CD14-positive monocyte (primary cell): ENCODE data around the gene SCCPDH. TPM values are rescaled to one million over a fixed set of nuclear protein-coding genes. Genes with fewer than 3 reads are reported as not detected.

Experiments
- DNase-seq, 3 donors: peaks; one replicate each; pipeline ENCODE4 v3.0.0-alpha.2; 2011 to 2022
- H2AFZ ChIP-seq: 2 replicates; pipeline ENCODE4 v1.6.0; 2012; ENCODE audit warnings: mild to moderate bottlenecking, low read depth, low read length, inconsistent platforms; ENCODE audit not compliant: insufficient read depth, poor library complexity, severe bottlenecking
- H3K27ac ChIP-seq, 2 donors: 1 replicate in 1 of 2; 2 replicates in 1 of 2; pipeline ENCODE4 v1.5.1; 2012 to 2013; ENCODE audit warnings: low read length in 2 of 2, control low read depth in 1 of 2, inconsistent platforms in 1 of 2, low read depth in 1 of 2, mild to moderate bottlenecking in 1 of 2
- H3K27me3 ChIP-seq, 2 donors: one replicate each; pipeline versions ENCODE4 v1.6.0 to v1.6.1; 2011 to 2013; ENCODE audit warnings: low read length in 2 of 2; ENCODE audit not compliant: control insufficient read depth in 2 of 2, insufficient read depth in 2 of 2
- H3K36me3 ChIP-seq, 2 donors: replicated peaks in 1 of 2; 1 replicate in 1 of 2; 2 replicates in 1 of 2; pipeline versions ENCODE4 v1.5.1 to v1.6.1; 2012 to 2013; ENCODE audit warnings: low read length in 2 of 2, control low read depth in 1 of 2, inconsistent platforms in 1 of 2, mild to moderate bottlenecking in 1 of 2; ENCODE audit not compliant: insufficient read depth in 2 of 2, control insufficient read depth in 1 of 2
- H3K4me1 ChIP-seq, 2 donors: 1 replicate in 1 of 2; 2 replicates in 1 of 2; pipeline versions ENCODE4 v1.5.1 to v1.6.1; 2012 to 2013; ENCODE audit warnings: low read length in 2 of 2, control low read depth in 1 of 2, inconsistent platforms in 1 of 2, mild to moderate bottlenecking in 1 of 2, moderate library complexity in 1 of 2; ENCODE audit not compliant: insufficient read depth in 2 of 2, control insufficient read depth in 1 of 2
- H3K4me2 ChIP-seq: replicated peaks from 2 replicates; pipeline ENCODE3; 2012; ENCODE audit warnings: low read length, moderate library complexity, mild to moderate bottlenecking; ENCODE audit not compliant: poor library complexity, severe bottlenecking; ENCODE audit errors: extremely low read depth
- H3K4me3 ChIP-seq, 3 experiments: fragments of 200-600 bp in 1 of 3; sonication (generic) in 1 of 3; replicated peaks in 1 of 3; 1 replicate in 2 of 3; 2 replicates in 1 of 3; pipeline ENCODE4 v1.5.1; 2011 to 2013; ENCODE audit warnings: low read length in 3 of 3, mild to moderate bottlenecking in 3 of 3, control low read depth in 2 of 3, low read depth in 2 of 3, inconsistent platforms in 1 of 3, moderate library complexity in 1 of 3
- H3K79me2 ChIP-seq: 2 replicates; pipeline ENCODE4 v1.6.0; 2012; ENCODE audit warnings: mild to moderate bottlenecking, control low read depth, inconsistent platforms, low read length, moderate library complexity; ENCODE audit not compliant: insufficient read depth
- H3K9ac ChIP-seq: 2 replicates; pipeline ENCODE4 v1.6.0; 2017; ENCODE audit warnings: low read length, mild to moderate bottlenecking; ENCODE audit not compliant: insufficient read depth, poor library complexity, severe bottlenecking
- H3K9me3 ChIP-seq, 2 donors: replicated peaks in 1 of 2; 1 replicate in 1 of 2; 2 replicates in 1 of 2; pipeline versions ENCODE4 v1.5.1 to v1.6.1; 2012 to 2013; ENCODE audit warnings: low read length in 2 of 2, control low read depth in 1 of 2; ENCODE audit not compliant: control insufficient read depth in 1 of 2, insufficient read depth in 1 of 2
- H4K20me1 ChIP-seq: 2 replicates; pipeline ENCODE4 v1.6.0; 2012; ENCODE audit warnings: mild to moderate bottlenecking, low read length, control low read depth, moderate library complexity; ENCODE audit not compliant: insufficient read depth
- H3K27ac Mint-ChIP-seq, 7 donors: one replicate each; pipeline ENCODE4 v1.8.0; 2020; ENCODE audit warnings: mild to moderate bottlenecking in 7 of 7, mixed read lengths in 7 of 7, moderate library complexity in 6 of 7, inconsistent platforms in 2 of 7
- H3K27me3 Mint-ChIP-seq, 3 donors: one replicate each; pipeline ENCODE4 v1.8.0; 2021 to 2022; ENCODE audit warnings: low read depth in 3 of 3, mild to moderate bottlenecking in 3 of 3, mixed read lengths in 3 of 3, moderate library complexity in 3 of 3, inconsistent platforms in 1 of 3
- H3K36me3 Mint-ChIP-seq, 2 donors: one replicate each; pipeline ENCODE4 v1.8.0; 2020; ENCODE audit warnings: mixed read lengths in 2 of 2, inconsistent platforms in 1 of 2, mild to moderate bottlenecking in 1 of 2
- H3K4me1 Mint-ChIP-seq: one replicate; pipeline ENCODE4 v1.8.0; 2020; ENCODE audit warnings: mild to moderate bottlenecking, mixed read lengths
- H3K4me3 Mint-ChIP-seq, 2 donors: one replicate each; pipeline ENCODE4 v1.8.0; 2020; ENCODE audit warnings: mild to moderate bottlenecking in 2 of 2, mixed read lengths in 2 of 2, moderate library complexity in 1 of 2
- H3K9me3 Mint-ChIP-seq, 7 donors: one replicate each; pipeline ENCODE4 v1.8.0; 2020 to 2022; ENCODE audit warnings: mixed read lengths in 7 of 7, mild to moderate bottlenecking in 6 of 7, moderate library complexity in 6 of 7, inconsistent platforms in 2 of 7
- WGBS: methylation state at CpG from one replicate; pipeline ENCODE4 v1.1.5; 2013; ENCODE audit warnings: missing lambda C conversion rate; ENCODE audit not compliant: insufficient coverage; 5-methylcytosine and 5-hydroxymethylcytosine counted together
- intact Hi-C, 2 donors: fragments of 100-400 bp; cut with micrococcal nuclease; formaldehyde crosslinking; loops; one replicate each; pipeline versions ENCODE4 v1.15.0 to v1.15.1; 2023
- polyA plus RNA-seq, 3 donors: library from polyadenylated mRNA; depleted of rRNA in 1 of 3; unstranded in 2 of 3; stranded (reverse) in 1 of 3; fragments of 300-500 nt in 2 of 3; fragments of >200 nt in 1 of 3; fragmentation: Illumina TruSeq in 2 of 3; gene quantifications; 1 replicate in 2 of 3; 2 replicates in 1 of 3; pipeline ENCODE4 v1.2.3, GENCODE V29; 2012 to 2021
- TF ChIP-seq, protein P1 (sequence below): fragments of 200-600 bp; IDR thresholded peaks from one replicate; pipeline ENCODE4 v1.8.0; 2022; ENCODE audit warnings: antibody characterized with exemption, mild to moderate bottlenecking

The SCCPDH gene
- polyA plus RNA-seq, 3 donors, result 7.3 to 25.3 (median 22.7) TPM

DNA sequence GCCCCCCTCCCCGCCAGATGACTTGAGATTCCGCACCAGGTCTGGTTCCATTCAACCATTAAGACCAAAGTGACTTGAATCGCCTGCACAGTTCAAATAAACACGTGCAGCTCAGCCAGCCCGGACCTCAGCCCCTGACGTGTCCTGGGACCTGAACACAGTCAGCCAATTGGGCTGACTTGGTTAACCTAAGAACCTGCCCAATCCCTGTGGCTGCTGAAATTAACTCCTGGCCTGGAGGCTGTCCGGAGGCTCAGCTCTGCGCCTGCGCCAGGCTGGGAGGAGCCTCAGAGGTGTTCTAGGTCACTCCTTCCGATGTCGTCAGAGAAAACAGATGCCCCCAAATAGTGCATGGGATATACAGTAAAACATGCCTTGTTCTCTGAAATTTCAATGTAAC lies 73.4 kb downstream of the SCCPDH start:
- H3K4me1 Mint-ChIP-seq, result peaks cover 16% of the 10 kb centered on the region
- Histone ChIP-seq H3K4me3 (no peak overlapping the region), H3K9ac (no peak overlapping the region), H3K27ac (no peak overlapping the region), H3K27me3 (no peaks in the 10 kb centered on the region), H4K20me1 (no peaks in the 10 kb centered on the region), H3K36me3 (no peaks in the 10 kb centered on the region), H3K79me2 (no peaks in the 10 kb centered on the region), H2AFZ (no peak overlapping the region), H3K4me1 (peaks cover 9% of the 10 kb centered on the region in 2 donors), H3K4me2 (no peak overlapping the region), H3K9me3 (peaks cover 0 to 4% of the 10 kb centered on the region in 2 donors)
- intact Hi-C loops, result no loop called here
- H3K4me3 Mint-ChIP-seq, result no peak overlapping the region
- WGBS, result 98% methylated on average over 5 of the region's 11 CpGs
- TF ChIP-seq, protein P1, sequence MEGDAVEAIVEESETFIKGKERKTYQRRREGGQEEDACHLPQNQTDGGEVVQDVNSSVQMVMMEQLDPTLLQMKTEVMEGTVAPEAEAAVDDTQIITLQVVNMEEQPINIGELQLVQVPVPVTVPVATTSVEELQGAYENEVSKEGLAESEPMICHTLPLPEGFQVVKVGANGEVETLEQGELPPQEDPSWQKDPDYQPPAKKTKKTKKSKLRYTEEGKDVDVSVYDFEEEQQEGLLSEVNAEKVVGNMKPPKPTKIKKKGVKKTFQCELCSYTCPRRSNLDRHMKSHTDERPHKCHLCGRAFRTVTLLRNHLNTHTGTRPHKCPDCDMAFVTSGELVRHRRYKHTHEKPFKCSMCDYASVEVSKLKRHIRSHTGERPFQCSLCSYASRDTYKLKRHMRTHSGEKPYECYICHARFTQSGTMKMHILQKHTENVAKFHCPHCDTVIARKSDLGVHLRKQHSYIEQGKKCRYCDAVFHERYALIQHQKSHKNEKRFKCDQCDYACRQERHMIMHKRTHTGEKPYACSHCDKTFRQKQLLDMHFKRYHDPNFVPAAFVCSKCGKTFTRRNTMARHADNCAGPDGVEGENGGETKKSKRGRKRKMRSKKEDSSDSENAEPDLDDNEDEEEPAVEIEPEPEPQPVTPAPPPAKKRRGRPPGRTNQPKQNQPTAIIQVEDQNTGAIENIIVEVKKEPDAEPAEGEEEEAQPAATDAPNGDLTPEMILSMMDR, result no peak
- H3K9me3 Mint-ChIP-seq, result peaks cover 0 to 7% (median 2%) of the 10 kb centered on the region in 7 donors
- no peaks in the 10 kb centered on the region for H3K36me3 Mint-ChIP-seq
- DNase-seq, result no peak
- peaks cover 0 to 9% (median 8%) of the 10 kb centered on the region in 3 donors for H3K27me3 Mint-ChIP-seq
- no peak overlapping the region for H3K27ac Mint-ChIP-seq

DNA sequence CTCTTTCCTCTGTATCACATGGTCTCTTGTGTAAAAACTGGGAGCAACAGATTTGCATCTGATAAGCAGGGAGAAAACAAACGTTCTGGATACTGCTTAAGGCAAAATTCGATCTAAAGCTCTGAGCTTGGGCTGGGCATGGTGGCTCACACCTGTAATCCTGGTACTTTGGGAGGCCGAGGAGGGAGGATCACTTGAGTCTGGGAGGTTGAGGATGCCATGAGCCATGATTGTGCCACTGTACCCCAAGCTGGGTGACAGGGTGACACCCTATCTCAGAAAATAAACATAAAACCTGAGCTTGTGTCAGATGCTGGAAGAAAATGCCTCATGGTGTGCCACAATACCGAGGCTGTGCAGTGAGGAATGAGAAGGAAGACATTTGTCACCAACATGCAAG lies 73.9 kb downstream of the SCCPDH start:
- Histone ChIP-seq H3K79me2 (no peaks in the 10 kb centered on the region), H3K27me3 (no peaks in the 10 kb centered on the region), H3K4me1 (peaks cover 9% of the 10 kb centered on the region in 2 donors), H2AFZ (no peak overlapping the region), H3K4me2 (no peak overlapping the region), H3K36me3 (no peaks in the 10 kb centered on the region), H3K9ac (no peak overlapping the region), H3K4me3 (no peak overlapping the region), H3K27ac (no peak overlapping the region), H3K9me3 (peaks cover 0 to 6% of the 10 kb centered on the region in 2 donors), H4K20me1 (no peaks in the 10 kb centered on the region)
- H3K9me3 Mint-ChIP-seq, result peaks cover 2 to 12% (median 5%) of the 10 kb centered on the region in 7 donors
- intact Hi-C loops, result no loop called here
- peaks cover 15% of the 10 kb centered on the region for H3K4me1 Mint-ChIP-seq
- no peak for DNase-seq
- peaks cover 0 to 9% (median 8%) of the 10 kb centered on the region in 3 donors for H3K27me3 Mint-ChIP-seq
- TF ChIP-seq, protein P1, result no peak
- 100% methylated on average over 1 of the region's 4 CpGs for WGBS
- H3K27ac Mint-ChIP-seq, result peak overlapping the region in 1 of 7 donors; percentile 49
- H3K36me3 Mint-ChIP-seq, result no peaks in the 10 kb centered on the region
- no peak overlapping the region for H3K4me3 Mint-ChIP-seq
